ENCODE measurements around the gene SGMS1.

SGMS1 gene

GRCh38 chr10:50580262-50580891, 43.4 kb downstream of the SGMS1 start:
- no peak overlapping the region for H3K4me3 ChIP-seq (ENCODE audit: low read depth, low read length)
- TF ChIP-seq CTCF (conservative IDR thresholded peaks at IDR 0.05; ENCODE audit: low read depth, low read length), result no peak
- DNase-seq (ENCODE audit: low read depth), result no peak

GRCh38 chr10:50579491-50580261, 44.1 kb downstream of the SGMS1 start:
- TF ChIP-seq CTCF (conservative IDR thresholded peaks at IDR 0.05; ENCODE audit: low read depth, low read length), result no peak
- DNase-seq (ENCODE audit: low read depth), result no peak
- no peak overlapping the region for H3K4me3 ChIP-seq (ENCODE audit: low read depth, low read length)

- H3K4me3 ChIP-seq (ENCODE audit: low read depth, low read length), result no peak overlapping the region
- no peak for DNase-seq (ENCODE audit: low read depth)
- TF ChIP-seq CTCF (conservative IDR thresholded peaks at IDR 0.05; ENCODE audit: low read depth, low read length), result no peak
These were observed 44.8 kb downstream of the SGMS1 start for GRCh38 chr10:50578949-50579348.

GRCh38 chr10:50577681-50578350, 45.9 kb downstream of the SGMS1 start:
- peak; percentile 70 for DNase-seq (ENCODE audit: low read depth)
- TF ChIP-seq CTCF (conservative IDR thresholded peaks at IDR 0.05; ENCODE audit: low read depth, low read length), result no peak
- no peak overlapping the region for H3K4me3 ChIP-seq (ENCODE audit: low read depth, low read length)

GRCh38 chr10:50577010-50577409, 46.7 kb downstream of the SGMS1 start:
- DNase-seq (ENCODE audit: low read depth), result no peak
- no peak overlapping the region for H3K4me3 ChIP-seq (ENCODE audit: low read depth, low read length)
- no peak for TF ChIP-seq CTCF (conservative IDR thresholded peaks at IDR 0.05; ENCODE audit: low read depth, low read length)

GRCh38 chr10:50576245-50576815, 47.4 kb downstream of the SGMS1 start:
- no peak for DNase-seq (ENCODE audit: low read depth)
- no peak overlapping the region for H3K4me3 ChIP-seq (ENCODE audit: low read depth, low read length)
- no peak for TF ChIP-seq CTCF (conservative IDR thresholded peaks at IDR 0.05; ENCODE audit: low read depth, low read length)
